HG02798 (cell line): ENCODE data around the gene TMC3.

Experiments used
- ATAC-seq: cut with Tn5 transposase; IDR thresholded peaks from one replicate; pipeline ENCODE4 v1.9.1; 2021; ENCODE audit warnings: mild to moderate bottlenecking; ENCODE audit not compliant: unreplicated experiment, poor library complexity

Gene TMC3

GRCh38 chr15:81285461-81285860 is 88.6 kb downstream of the TMC3 start:
- no peak for ATAC-seq

GRCh38 chr15:81284256-81285031 is 89.6 kb downstream of the TMC3 start:
- ATAC-seq: peak; percentile 67

GRCh38 chr15:81282911-81283310 is 91.1 kb downstream of the TMC3 start:
- no peak for ATAC-seq

- no peak for ATAC-seq
Measured at GRCh38 chr15:81282606-81282895, 91.5 kb downstream of the TMC3 start.

GRCh38 chr15:81281766-81282605 is 92.0 kb downstream of the TMC3 start:
- no peak for ATAC-seq

- ATAC-seq: no peak
Measured at GRCh38 chr15:81281456-81281735, 92.6 kb downstream of the TMC3 start.
